K562 (cell line): ENCODE measurements around the gene HMG20B. TPM values are rescaled to one million over a fixed set of nuclear protein-coding genes. Genes with fewer than 3 reads are reported as not detected.

Experiments
- CHD4 ChIP-seq: fragments of 200-600 bp; sonication (generic); IDR thresholded peaks from 3 replicates; pipeline ENCODE4 v1.6.1; 2012; ENCODE audit warnings: low read depth, mild to moderate bottlenecking, mixed read lengths, low read length, inconsistent platforms; ENCODE audit not compliant: insufficient read depth, insufficient replicate concordance, poor library complexity, severe bottlenecking
- CXXC5 ChIP-seq: fragments of 250-450 bp; sonication (Bioruptor Pico); IDR thresholded peaks from 2 replicates; pipeline ENCODE4 v1.8.0; 2022; ENCODE audit warnings: inconsistent platforms, mild to moderate bottlenecking, moderate library complexity
- DACH1 ChIP-seq: fragments of 450-650 bp; IDR thresholded peaks from 2 replicates; pipeline ENCODE4 v1.6.1; 2018; ENCODE audit not compliant: partially characterized antibody
- E2F1 ChIP-seq: sonication (generic); formaldehyde crosslinking; IDR thresholded peaks from 2 replicates; pipeline ENCODE4 v1.8.1; 2023; ENCODE audit warnings: mild to moderate bottlenecking, missing genetic modification reagents, moderate library complexity
- ELK1 ChIP-seq: sonication (generic); formaldehyde crosslinking; IDR thresholded peaks from 2 replicates; pipeline ENCODE4 v1.8.1; 2022; ENCODE audit warnings: missing genetic modification reagents
- GMEB1 ChIP-seq: fragments of 250-450 bp; sonication (Bioruptor Pico); IDR thresholded peaks from 2 replicates; pipeline ENCODE4 v1.4.0; 2020; ENCODE audit warnings: mild to moderate bottlenecking
- KDM5B ChIP-seq: fragments of 200-600 bp; sonication (generic); IDR thresholded peaks from 2 replicates; pipeline ENCODE4 v1.6.1; 2012; ENCODE audit warnings: low read depth, mild to moderate bottlenecking, moderate library complexity, low read length, control low read depth, inconsistent platforms; ENCODE audit not compliant: insufficient replicate concordance
- SMAD4 ChIP-seq: fragments of 250-450 bp; sonication (Bioruptor Pico); conservative IDR thresholded peaks from 2 replicates; pipeline ENCODE4 v1.8.0; 2021; ENCODE audit warnings: inconsistent platforms, mild to moderate bottlenecking, moderate library complexity
- TAL1 ChIP-seq: fragments of 450-650 bp; IDR thresholded peaks from 2 replicates; pipeline ENCODE4 v1.6.1; 2016; ENCODE audit warnings: mild to moderate bottlenecking
- ZBTB40 ChIP-seq, 2 experiments: fragments of 450-650 bp in 1 of 2; sonication (generic) in 1 of 2; formaldehyde crosslinking in 1 of 2; IDR thresholded peaks; 2 replicates each; pipeline versions ENCODE4 v1.7.1 to v1.9.0; 2016 to 2022; ENCODE audit warnings: inconsistent platforms in 1 of 2, mild to moderate bottlenecking in 1 of 2, missing genetic modification reagents in 1 of 2
- ZNF263 ChIP-seq: sonication (generic); formaldehyde crosslinking; IDR thresholded peaks from 2 replicates; pipeline ENCODE4 v1.8.0; 2022; ENCODE audit warnings: mild to moderate bottlenecking, missing genetic modification reagents, borderline replicate concordance
- ZNF384 ChIP-seq: IDR thresholded peaks from 2 replicates; pipeline ENCODE4 v1.6.1; 2012; ENCODE audit warnings: low read depth, low read length, improper control_type of control experiment
- polyA plus RNA-seq, 8 experiments: library from polyadenylated mRNA; depleted of rRNA in 4 of 8; stranded (reverse) in 5 of 8; unstranded in 3 of 8; fragments of >200 nt; fragmentation: Nextera tagmentation in 2 of 8; fragmentation: Illumina TruSeq in 1 of 8; extraction: Ambion mirVana in 2 of 8; extraction: Trizol in 1 of 8; gene quantifications; 2 replicates each; pipeline versions ENCODE4 v1.2.1 to v1.2.3, GENCODE V29; 2011 to 2014; ENCODE audit warnings: inconsistent platforms in 1 of 8, missing spikeins in 1 of 8
- total RNA-seq, 7 experiments: library from RNA; depleted of rRNA in 6 of 7; stranded (reverse); fragments of >200 nt in 6 of 7; fragmentation: Illumina TruSeq in 2 of 7; extraction: Trizol in 2 of 7; gene quantifications; 2 replicates each; pipeline versions ENCODE4 v1.2.1 to v1.2.3, GENCODE V29; 2011 to 2021; ENCODE audit warnings: low replicate concordance in 1 of 7

Gene HMG20B
- total and polyA plus RNA-seq, 9 of the 15 experiments (the other 6 are each of a cell fraction or from before 2014, with no cell fraction given) = 0.35 to 172 (median 38.6) TPM

DNA sequence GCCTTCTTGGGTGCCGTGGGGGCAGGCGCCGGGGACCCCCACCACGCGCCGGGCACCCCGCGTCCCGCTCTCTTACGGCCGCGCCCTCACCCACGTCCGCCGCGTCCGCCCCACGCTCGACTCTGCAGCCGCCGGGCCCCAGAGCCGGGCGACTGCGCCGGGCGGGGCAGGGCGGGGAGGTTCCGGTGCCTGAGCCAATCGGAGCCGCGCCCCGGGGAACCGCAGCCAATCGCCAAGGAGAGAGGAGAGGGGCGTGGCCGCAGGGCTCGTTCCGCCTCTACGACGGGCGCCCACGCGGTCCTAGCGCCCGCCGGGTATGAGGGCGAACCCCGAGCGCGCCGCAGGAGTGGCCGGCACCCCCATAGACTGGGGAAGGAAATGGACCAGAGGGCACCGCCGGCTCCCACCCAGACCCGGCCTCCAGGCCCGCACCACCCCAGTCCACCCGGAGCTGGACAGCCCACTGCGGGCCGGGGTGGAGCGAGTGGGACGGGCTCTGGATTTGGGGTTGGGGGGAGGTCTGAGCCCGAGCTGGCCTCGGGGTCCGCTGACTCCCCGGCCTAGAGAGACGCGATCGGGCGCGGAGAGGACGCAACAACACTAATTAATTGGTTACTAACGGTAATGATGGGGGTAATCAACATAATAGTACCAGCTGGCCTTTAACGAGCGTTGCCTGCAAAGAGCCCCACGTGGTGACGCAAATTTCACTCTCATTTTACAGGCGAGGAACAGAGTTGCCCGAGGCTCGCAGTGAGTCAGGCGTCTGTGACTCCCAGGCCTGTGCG lies 15.1 kb upstream of the HMG20B start, which contains the start of gene MFSD12 (continued):
- TF ChIP-seq KDM5B (peak; percentile 47), SMAD4 (CRISPR knock-in tag) (0 out of 2 replicates have a peak, but pooled peaks have one; percentile 27), DACH1 (peak; percentile 62), CHD4 (no peak), E2F1 (CRISPR knock-in tag) (peak; percentile 60; the same call in 1 of the 2 replicates), GMEB1 (peak; percentile 79; the same call in 1 of the 2 replicates), ELK1 (CRISPR knock-in tag) (no peak), CXXC5 (CRISPR knock-in tag) (no peak; the same call in none of the 2 replicates), TAL1 (no peak), ZNF263 (CRISPR knock-in tag) (peak; percentile 87; the same call in 1 of the 2 replicates), ZBTB40 (IDR thresholded peaks at IDR 0.05) (peak; percentile 52), ZBTB40 (CRISPR knock-in tag; IDR thresholded peaks at IDR 0.05) (no peak), ZNF384 (no peak)
